Liver (tissue), 9 donors: ENCODE results near the gene SLC12A6. TPM values are rescaled to one million over a fixed set of nuclear protein-coding genes. Genes with fewer than 3 reads are reported as not detected.

ENCODE experiments used
- DNase-seq: peaks from one replicate; pipeline ENCODE4 v3.0.0-alpha.2; 2017; ENCODE audit warnings: low spot score
- H3K27ac ChIP-seq, 2 donors: one replicate each; pipeline ENCODE4 v1.7.0; 2013; ENCODE audit warnings: inconsistent platforms in 2 of 2, low read length in 2 of 2, control low read depth in 1 of 2, low read depth in 1 of 2, mild to moderate bottlenecking in 1 of 2
- H3K27me3 ChIP-seq, 4 donors: one replicate each; pipeline versions ENCODE4 v1.6.1 to v1.7.0; 2013; ENCODE audit warnings: low read length in 3 of 4, inconsistent platforms in 1 of 4, mild to moderate bottlenecking in 1 of 4, moderate library complexity in 1 of 4; ENCODE audit not compliant: control insufficient read depth in 4 of 4, insufficient read depth in 4 of 4
- H3K36me3 ChIP-seq, 4 donors: one replicate each; pipeline versions ENCODE4 v1.6.1 to v1.7.0; 2013; ENCODE audit warnings: low read length in 3 of 4, mild to moderate bottlenecking in 3 of 4, low read depth in 1 of 4, moderate library complexity in 1 of 4; ENCODE audit not compliant: control insufficient read depth in 4 of 4, insufficient read depth in 3 of 4
- H3K4me1 ChIP-seq, 4 donors: one replicate each; pipeline versions ENCODE4 v1.6.1 to v1.7.0; 2013; ENCODE audit warnings: low read length in 3 of 4, mild to moderate bottlenecking in 3 of 4, moderate library complexity in 1 of 4; ENCODE audit not compliant: control insufficient read depth in 4 of 4, insufficient read depth in 4 of 4
- H3K4me3 ChIP-seq, 3 donors: one replicate each; pipeline versions ENCODE4 v1.6.1 to v1.7.0; 2013; ENCODE audit warnings: low read length in 3 of 3, control low read depth in 1 of 3, low read depth in 1 of 3, mild to moderate bottlenecking in 1 of 3
- H3K9ac ChIP-seq, 2 donors: one replicate each; pipeline ENCODE4 v1.7.0; 2013; ENCODE audit warnings: low read length in 2 of 2, mild to moderate bottlenecking in 2 of 2, moderate library complexity in 2 of 2, control low read depth in 1 of 2, low read depth in 1 of 2
- H3K9me3 ChIP-seq, 4 donors: one replicate each; pipeline versions ENCODE4 v1.6.1 to v1.7.0; 2013; ENCODE audit warnings: low read length in 3 of 4; ENCODE audit not compliant: control insufficient read depth in 4 of 4
- ATF3 ChIP-seq: IDR thresholded peaks from 2 replicates; pipeline ENCODE4 v1.6.1; 2016; ENCODE audit warnings: antibody characterized with exemption
- CTCF ChIP-seq: fragments of 150-350 bp; IDR thresholded peaks from 2 replicates; pipeline ENCODE4 v1.5.1; 2017; ENCODE audit warnings: improper control_type of control experiment, low read depth, low read length; ENCODE audit not compliant: missing input control
- EGR1 ChIP-seq, 2 donors: IDR thresholded peaks; 2 replicates each; pipeline ENCODE4 v1.6.1; 2016 to 2018; ENCODE audit warnings: antibody characterized with exemption in 2 of 2, low read depth in 2 of 2
- FOXA1 ChIP-seq: IDR thresholded peaks from 2 replicates; pipeline ENCODE4 v1.6.1; 2016; ENCODE audit warnings: antibody characterized with exemption
- FOXA2 ChIP-seq: IDR thresholded peaks from 2 replicates; pipeline ENCODE4 v1.6.1; 2016; ENCODE audit warnings: antibody characterized with exemption
- GABPA ChIP-seq, 2 donors: IDR thresholded peaks in 1 of 2; conservative IDR thresholded peaks in 1 of 2; 2 replicates each; pipeline ENCODE4 v1.6.1; 2016; ENCODE audit warnings: antibody characterized with exemption in 2 of 2, mild to moderate bottlenecking in 1 of 2, moderate library complexity in 1 of 2
- HNF4A ChIP-seq, 2 donors: conservative IDR thresholded peaks; 2 replicates each; pipeline ENCODE4 v1.6.1; 2016; ENCODE audit warnings: antibody characterized with exemption in 2 of 2, mild to moderate bottlenecking in 2 of 2
- HNF4G ChIP-seq: IDR thresholded peaks from 2 replicates; pipeline ENCODE4 v1.6.1; 2016; ENCODE audit warnings: antibody characterized with exemption
- JUND ChIP-seq, 2 donors: IDR thresholded peaks; 2 replicates each; pipeline ENCODE4 v1.6.1; 2016; ENCODE audit warnings: antibody characterized with exemption in 2 of 2
- MAX ChIP-seq: IDR thresholded peaks from 2 replicates; pipeline ENCODE4 v1.6.1; 2016; ENCODE audit warnings: antibody characterized with exemption
- NR2F2 ChIP-seq: IDR thresholded peaks from 2 replicates; pipeline ENCODE4 v1.6.1; 2016; ENCODE audit warnings: antibody characterized with exemption
- RAD21 ChIP-seq, 2 donors: IDR thresholded peaks; 2 replicates each; pipeline ENCODE4 v1.6.1; 2016; ENCODE audit warnings: antibody characterized with exemption in 2 of 2, mild to moderate bottlenecking in 2 of 2
- REST ChIP-seq: IDR thresholded peaks from 2 replicates; pipeline ENCODE4 v1.6.1; 2016; ENCODE audit warnings: antibody characterized with exemption, mild to moderate bottlenecking
- RXRA ChIP-seq, 2 donors: IDR thresholded peaks; 2 replicates each; pipeline ENCODE4 v1.6.1; 2017 to 2018; ENCODE audit warnings: antibody characterized with exemption in 2 of 2, mild to moderate bottlenecking in 1 of 2
- SP1 ChIP-seq: IDR thresholded peaks from 2 replicates; pipeline ENCODE4 v1.6.1; 2018; ENCODE audit warnings: antibody characterized with exemption, mild to moderate bottlenecking
- TAF1 ChIP-seq: conservative IDR thresholded peaks from 2 replicates; pipeline ENCODE4 v1.6.1; 2016; ENCODE audit warnings: antibody characterized with exemption, mild to moderate bottlenecking
- YY1 ChIP-seq: IDR thresholded peaks from 2 replicates; pipeline ENCODE4 v1.6.1; 2016; ENCODE audit warnings: antibody characterized with exemption, mild to moderate bottlenecking
- ZBTB33 ChIP-seq: IDR thresholded peaks from 2 replicates; pipeline ENCODE4 v1.6.1; 2016; ENCODE audit warnings: antibody characterized with exemption
- WGBS: extraction: QIAGEN DNeasy Blood & Tissue Kit; methylation state at CpG from one replicate; pipeline ENCODE4 v1.1.7; 2013; 5-methylcytosine and 5-hydroxymethylcytosine counted together
- polyA plus RNA-seq, 2 donors: library from polyadenylated mRNA; stranded (reverse) in 1 of 2; unstranded in 1 of 2; fragments of 200-250 nt in 1 of 2; fragments of >200 nt in 1 of 2; fragmentation: Nextera tagmentation in 1 of 2; extraction: Ambion mirVana in 1 of 2; gene quantifications; one replicate each; pipeline versions ENCODE4 v1.2.1 to v1.2.3, GENCODE V29; 2013 to 2015
- total RNA-seq, 2 donors: library from RNA; depleted of rRNA; stranded (reverse); fragments of >200 nt; gene quantifications; one replicate each; pipeline ENCODE4 v1.2.3, GENCODE V29; 2014
- donor health status: healthy.
- donor health status: healthy.
- donor health status: healthy.
- donor health status: healthy.
- donor health status: healthy.

The SLC12A6 gene
- total and polyA plus RNA-seq, 4 donors: 1.9 to 17.8 (median 7.1) TPM

- Histone ChIP-seq H3K36me3 (peaks cover 0 to 4% (median 0%) of the 10 kb centered on the region in 4 donors), H3K4me3 (no peak overlapping the region), H3K27ac (no peak overlapping the region), H3K4me1 (peaks cover 0 to 2% (median 0%) of the 10 kb centered on the region in 4 donors), H3K9ac (no peak overlapping the region), H3K27me3 (no peaks in the 10 kb centered on the region), H3K9me3 (no peaks in the 10 kb centered on the region)
- TF ChIP-seq MAX (no peak), FOXA2 (no peak), ZBTB33 (no peak)
- DNase-seq: no peak
- WGBS: 91% methylated on average over 1 of the region's 1 CpG
Measured at GRCh38 chr15:34311563-34311962, 26.0 kb downstream of the SLC12A6 start.

GRCh38 chr15:34304613-34305012 is 33.0 kb downstream of the SLC12A6 start:
- H3K9me3 ChIP-seq: no peaks in the 10 kb centered on the region
- no peak overlapping the region for H3K4me3 ChIP-seq
- H3K9ac ChIP-seq: no peak overlapping the region
- H3K27ac ChIP-seq: no peak overlapping the region
- H3K36me3 ChIP-seq: no peaks in the 10 kb centered on the region
- no peak for TF ChIP-seq FOXA2
- no peak for TF ChIP-seq RXRA (IDR thresholded peaks at IDR 0.05)
- TF ChIP-seq JUND (IDR thresholded peaks at IDR 0.05): no peak
- H3K4me1 ChIP-seq: no peaks in the 10 kb centered on the region
- no peak for DNase-seq
- no peaks in the 10 kb centered on the region for H3K27me3 ChIP-seq

- H3K36me3 ChIP-seq: no peaks in the 10 kb centered on the region
- no peaks in the 10 kb centered on the region for H3K9me3 ChIP-seq
- no peaks in the 10 kb centered on the region for H3K27me3 ChIP-seq
- no peak overlapping the region for H3K27ac ChIP-seq
- no peak overlapping the region for H3K9ac ChIP-seq
- WGBS: 87% methylated on average over 3 of the region's 3 CpGs
- no peak for TF ChIP-seq SP1
- TF ChIP-seq MAX: no peak
- TF ChIP-seq HNF4G: no peak
- TF ChIP-seq FOXA2: no peak
- TF ChIP-seq REST: no peak
- TF ChIP-seq JUND (IDR thresholded peaks at IDR 0.05): no peak
- TF ChIP-seq GABPA (IDR thresholded peaks at IDR 0.05 in 1 of 2, conservative IDR thresholded peaks at IDR 0.05 in 1 of 2): no peak
- TF ChIP-seq HNF4A (conservative IDR thresholded peaks at IDR 0.05): no peak
- no peak for TF ChIP-seq ZBTB33
- no peak for TF ChIP-seq TAF1
- TF ChIP-seq ATF3: no peak
- no peak for TF ChIP-seq NR2F2
- TF ChIP-seq RAD21 (IDR thresholded peaks at IDR 0.05): no peak
- TF ChIP-seq RXRA (IDR thresholded peaks at IDR 0.05): no peak
- no peak for TF ChIP-seq EGR1 (IDR thresholded peaks at IDR 0.05; ENCODE audit: low read depth in 2 of 2)
- TF ChIP-seq YY1: no peak
- TF ChIP-seq FOXA1: no peak
- TF ChIP-seq CTCF: no peak
- DNase-seq: no peak
- no peak overlapping the region for H3K4me3 ChIP-seq
- H3K4me1 ChIP-seq: no peaks in the 10 kb centered on the region
Measured at GRCh38 chr15:34301058-34301457, 36.5 kb downstream of the SLC12A6 start.
